Neural progenitor cell (in vitro differentiated cells): Measurements from ENCODE around the gene IRX3. TPM values are rescaled to one million over a fixed set of nuclear protein-coding genes. Genes with fewer than 3 reads are reported as not detected.

Source experiments
- DNase-seq: peaks from one replicate; pipeline ENCODE4 v3.0.0-alpha.2; 2016; ENCODE audit warnings: low spot score
- H2AFZ ChIP-seq: fragments of 200-600 bp; sonication (generic); replicated peaks from 2 replicates; pipeline ENCODE4 v1.6.1; 2016; ENCODE audit warnings: antibody characterized with exemption
- H3F3A ChIP-seq: fragments of 200-600 bp; sonication (generic); 2 replicates; pipeline ENCODE4 v1.6.1; 2016; ENCODE audit warnings: antibody characterized with exemption, low read depth
- H3K27ac ChIP-seq: fragments of 200-600 bp; sonication (generic); 2 replicates; pipeline ENCODE4 v1.5.1; 2016; ENCODE audit warnings: mild to moderate bottlenecking
- H3K27me3 ChIP-seq: fragments of 200-600 bp; sonication (generic); 2 replicates; pipeline ENCODE4 v1.6.1; 2016; ENCODE audit warnings: mild to moderate bottlenecking, moderate library complexity
- H3K36me3 ChIP-seq: fragments of 200-600 bp; sonication (generic); 2 replicates; pipeline ENCODE4 v1.5.1; 2016
- H3K4me1 ChIP-seq: fragments of 200-600 bp; sonication (generic); 2 replicates; pipeline ENCODE4 v1.6.1; 2016; ENCODE audit warnings: mixed run types
- H3K4me2 ChIP-seq: fragments of 200-600 bp; sonication (generic); 2 replicates; pipeline ENCODE4 v1.6.1; 2016
- H3K4me3 ChIP-seq: fragments of 200-600 bp; sonication (generic); 2 replicates; pipeline ENCODE4 v1.5.1; 2016
- H3K79me2 ChIP-seq: fragments of 200-600 bp; sonication (generic); 2 replicates; pipeline ENCODE4 v1.6.1; 2016; ENCODE audit warnings: low read depth
- H3K9ac ChIP-seq: fragments of 200-600 bp; sonication (generic); 2 replicates; pipeline ENCODE4 v1.6.1; 2016
- H3K9me3 ChIP-seq: fragments of 200-600 bp; sonication (generic); 2 replicates; pipeline ENCODE4 v1.5.1; 2016; ENCODE audit warnings: low read depth
- H4K20me1 ChIP-seq: fragments of 200-600 bp; sonication (generic); 2 replicates; pipeline ENCODE4 v1.6.1; 2016; ENCODE audit warnings: low read depth
- H3K27ac Mint-ChIP-seq: 3 replicates; pipeline ENCODE4 v1.8.0; 2021; ENCODE audit warnings: mixed read lengths
- H3K27me3 Mint-ChIP-seq: 2 replicates; pipeline ENCODE4 v1.8.0; 2022; ENCODE audit warnings: low read depth, mild to moderate bottlenecking, inconsistent platforms, moderate library complexity, mixed read lengths; ENCODE audit not compliant: insufficient read depth
- H3K36me3 Mint-ChIP-seq: 3 replicates; pipeline ENCODE4 v1.8.0; 2021; ENCODE audit warnings: mixed read lengths
- H3K4me1 Mint-ChIP-seq: 3 replicates; pipeline ENCODE4 v1.8.0; 2021; ENCODE audit warnings: mixed read lengths
- H3K4me3 Mint-ChIP-seq: 3 replicates; pipeline ENCODE4 v1.8.0; 2021; ENCODE audit warnings: mild to moderate bottlenecking, moderate library complexity, mixed read lengths
- H3K9me3 Mint-ChIP-seq: 3 replicates; pipeline ENCODE4 v1.8.0; 2020; ENCODE audit warnings: mixed read lengths
- CTCF ChIP-seq: fragments of 200-600 bp; sonication (generic); IDR thresholded peaks from 2 replicates; pipeline ENCODE4 v1.5.1; 2017; ENCODE audit warnings: antibody characterized with exemption, mild to moderate bottlenecking
- EZH2 ChIP-seq: fragments of 200-600 bp; sonication (generic); IDR thresholded peaks from 2 replicates; pipeline ENCODE4 v1.6.1; 2017; ENCODE audit warnings: antibody characterized with exemption, mild to moderate bottlenecking, moderate library complexity
- EZH2phosphoT487 ChIP-seq: fragments of 200-600 bp; sonication (generic); IDR thresholded peaks from 2 replicates; pipeline ENCODE4 v1.6.1; 2017; ENCODE audit warnings: antibody characterized with exemption
- total RNA-seq: library from RNA; depleted of rRNA; stranded (reverse); fragments of >200 nt; gene quantifications from 2 replicates; pipeline ENCODE4 v1.2.3, GENCODE V29; 2015; ENCODE audit warnings: low replicate concordance

Gene IRX3
- total RNA-seq, 1 donor from 2014 or later, result 9.1 TPM

- Histone ChIP-seq H3K4me1 (peaks cover 9% of the 10 kb centered on the region), H3K9ac (no peak overlapping the region), H4K20me1 (no peaks in the 10 kb centered on the region), H3F3A (no peaks in the 10 kb centered on the region), H3K4me2 (no peak overlapping the region), H3K79me2 (no peaks in the 10 kb centered on the region), H3K4me3 (no peak overlapping the region), H2AFZ (no peak overlapping the region), H3K9me3 (no peaks in the 10 kb centered on the region), H3K36me3 (no peaks in the 10 kb centered on the region), H3K27me3 (no peaks in the 10 kb centered on the region), H3K27ac (no peak overlapping the region)
- Mint-ChIP-seq H3K27ac (no peak overlapping the region), H3K4me3 (no peak overlapping the region), H3K36me3 (no peaks in the 10 kb centered on the region), H3K27me3 (peaks cover 4% of the 10 kb centered on the region), H3K9me3 (peaks cover 4% of the 10 kb centered on the region), H3K4me1 (peaks cover 17% of the 10 kb centered on the region)
- no peak for DNase-seq
- TF ChIP-seq EZH2phosphoT487 (no peak), CTCF (no peak), EZH2 (no peak)
Observed at GRCh38 chr16:54303613-54304012, 17.0 kb upstream of the IRX3 start.

GRCh38 chr16:54297154-54297553, 10.6 kb upstream of the IRX3 start:
- no peak overlapping the region for H2AFZ ChIP-seq
- no peak overlapping the region for H3K27ac Mint-ChIP-seq
- H3K79me2 ChIP-seq, result no peaks in the 10 kb centered on the region
- no peaks in the 10 kb centered on the region for H3K36me3 ChIP-seq
- no peaks in the 10 kb centered on the region for H3K4me1 ChIP-seq
- no peak overlapping the region for H3K4me2 ChIP-seq
- no peak for TF ChIP-seq EZH2
- TF ChIP-seq EZH2phosphoT487, result no peak
- TF ChIP-seq CTCF, result no peak
- H3K27me3 Mint-ChIP-seq, result peaks cover 26% of the 10 kb centered on the region
- H3F3A ChIP-seq, result peaks cover 2% of the 10 kb centered on the region
- H3K9me3 ChIP-seq, result no peaks in the 10 kb centered on the region
- no peak overlapping the region for H3K4me3 ChIP-seq
- peaks cover 2% of the 10 kb centered on the region for H3K36me3 Mint-ChIP-seq
- peaks cover 10% of the 10 kb centered on the region for H3K9me3 Mint-ChIP-seq
- H3K27me3 ChIP-seq, result peaks cover 24% of the 10 kb centered on the region
- H3K9ac ChIP-seq, result no peak overlapping the region
- no peaks in the 10 kb centered on the region for H4K20me1 ChIP-seq
- H3K4me1 Mint-ChIP-seq, result peaks cover under 1% of the 10 kb centered on the region
- H3K4me3 Mint-ChIP-seq, result no peak overlapping the region
- no peak for DNase-seq
- H3K27ac ChIP-seq, result no peak overlapping the region

GRCh38 chr16:54296543-54296942, 10.0 kb upstream of the IRX3 start:
- no peaks in the 10 kb centered on the region for H3K79me2 ChIP-seq
- no peak overlapping the region for H3K4me3 ChIP-seq
- Mint-ChIP-seq H3K4me1 (peaks cover 6% of the 10 kb centered on the region), H3K27me3 (peaks cover 29% of the 10 kb centered on the region), H3K27ac (no peak overlapping the region), H3K9me3 (peaks cover 10% of the 10 kb centered on the region), H3K36me3 (peaks cover 2% of the 10 kb centered on the region), H3K4me3 (no peak overlapping the region)
- no peak for DNase-seq
- H4K20me1 ChIP-seq, result peaks cover 6% of the 10 kb centered on the region
- H3F3A ChIP-seq, result peaks cover 8% of the 10 kb centered on the region
- H2AFZ ChIP-seq, result no peak overlapping the region
- no peak overlapping the region for H3K27ac ChIP-seq
- no peaks in the 10 kb centered on the region for H3K36me3 ChIP-seq
- H3K4me2 ChIP-seq, result no peak overlapping the region
- H3K27me3 ChIP-seq, result peaks cover 30% of the 10 kb centered on the region
- H3K9me3 ChIP-seq, result no peaks in the 10 kb centered on the region
- TF ChIP-seq EZH2phosphoT487 (no peak), CTCF (no peak), EZH2 (no peak)
- H3K9ac ChIP-seq, result no peak overlapping the region
- H3K4me1 ChIP-seq, result peaks cover 2% of the 10 kb centered on the region
